NT2/D1 (cell line): ENCODE data around the gene SLC2A6.

Experiments used
- YY1 ChIP-seq: IDR thresholded peaks from 2 replicates; pipeline ENCODE4 v1.6.1; 2011; ENCODE audit not compliant: insufficient read length, insufficient read depth
- ZNF274 ChIP-seq: IDR thresholded peaks from 2 replicates; pipeline ENCODE4 v1.6.1; 2011; ENCODE audit warnings: mild to moderate bottlenecking, low read depth, low read length

GRCh38 chr9:133465984-133466383, 12.9 kb downstream of the SLC2A6 start:
- TF ChIP-seq ZNF274 (no peak), YY1 (no peak)
